Erythroblast (primary cell): ENCODE data around the gene MAPK1.
A peak's percentile ranks its signal among the peaks of the same experiment; 100 is the strongest.

Experiments used
- DNase-seq, 2 experiments: peaks; one replicate each; lab custom pipeline; 2025; lab: John Stamatoyannopoulos, UW
- GATA1 ChIP-seq: IDR thresholded peaks from 2 replicates; pipeline ENCODE4 v1.6.1; 2011; ENCODE audit warnings: low read depth, mild to moderate bottlenecking, control low read depth, low read length, moderate library complexity
- POLR2A ChIP-seq: IDR thresholded peaks from 2 replicates; pipeline ENCODE4 v1.6.1; 2011; ENCODE audit warnings: mild to moderate bottlenecking, low read length

MAPK1 gene

GRCh38 chr22:21778705-21779363 is 88.6 kb downstream of the MAPK1 start:
- DNase-seq = peak in 1 of 2 experiments; percentile 12
- TF ChIP-seq POLR2A (no peak), GATA1 (no peak)

- no peak for DNase-seq
- TF ChIP-seq GATA1 (no peak), POLR2A (no peak)
These were observed 95.8 kb downstream of the MAPK1 start for GRCh38 chr22:21771631-21771976.

DNA sequence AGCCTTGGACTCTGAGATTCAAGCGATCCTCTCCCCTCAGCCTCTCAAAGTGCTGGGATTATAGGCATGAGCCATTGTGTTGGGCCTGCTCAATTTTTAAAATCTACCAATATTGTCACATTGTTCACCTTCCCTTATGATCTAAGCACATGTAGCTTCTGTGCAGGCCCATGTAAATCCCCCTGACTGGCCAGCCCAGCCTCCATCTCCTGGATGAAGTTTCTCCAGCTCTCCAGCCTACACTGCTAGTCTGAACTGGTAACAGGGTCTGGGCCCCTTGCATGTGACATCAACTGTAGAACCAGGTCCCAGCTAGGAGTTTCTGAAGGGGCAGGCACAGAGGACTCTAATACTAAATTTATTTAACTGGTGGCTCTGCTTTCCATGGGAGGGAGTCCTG is 99.0 kb downstream of the MAPK1 start:
- TF ChIP-seq GATA1 (no peak), POLR2A (no peak)
- DNase-seq = no peak

- no peak for TF ChIP-seq POLR2A
- no peak for TF ChIP-seq GATA1
- no peak for DNase-seq
These were observed 100.6 kb downstream of the MAPK1 start for GRCh38 chr22:21766691-21767462.

DNA sequence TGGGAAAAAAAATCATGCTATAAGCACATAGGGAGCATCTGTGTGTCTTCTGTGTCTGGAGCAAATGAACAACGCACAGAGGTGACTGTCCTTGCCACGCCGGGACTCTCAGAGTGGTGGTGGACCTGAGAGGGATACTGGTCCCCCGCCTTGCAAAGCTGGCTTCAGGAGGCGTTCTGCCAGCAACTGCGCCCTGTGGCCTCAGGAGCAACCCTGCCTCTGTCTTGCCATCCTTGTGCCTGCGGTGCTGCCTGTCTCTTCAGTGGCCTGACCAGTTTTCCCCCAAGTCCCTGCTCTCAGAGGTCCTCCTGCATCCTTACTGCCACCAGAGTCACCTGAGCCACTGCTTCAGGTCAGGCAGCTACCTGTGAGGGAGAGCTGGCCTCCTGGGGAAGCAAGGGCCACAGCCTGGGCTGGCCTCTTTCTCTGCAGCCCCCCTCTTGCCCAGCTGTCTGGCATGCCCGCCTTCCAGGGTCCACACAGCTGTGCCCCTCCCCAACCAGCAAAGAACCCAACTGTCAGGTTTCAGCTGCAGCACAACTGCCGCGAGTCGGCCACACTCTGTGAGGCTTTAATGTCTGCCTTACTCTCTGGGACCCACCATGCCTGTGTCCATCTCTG is 101.4 kb downstream of the MAPK1 start:
- DNase-seq = no peak
- TF ChIP-seq GATA1 (no peak), POLR2A (no peak)

- TF ChIP-seq POLR2A (no peak), GATA1 (no peak)
- DNase-seq = no peak
These were observed 103.2 kb downstream of the MAPK1 start for GRCh38 chr22:21764038-21764804.

- DNase-seq = no peak
- TF ChIP-seq POLR2A = no peak
- no peak for TF ChIP-seq GATA1
These were observed 104.5 kb downstream of the MAPK1 start for GRCh38 chr22:21762712-21763581.

- TF ChIP-seq POLR2A (no peak), GATA1 (no peak)
- no peak for DNase-seq
These were observed 105.3 kb downstream of the MAPK1 start for GRCh38 chr22:21761994-21762680.

DNA sequence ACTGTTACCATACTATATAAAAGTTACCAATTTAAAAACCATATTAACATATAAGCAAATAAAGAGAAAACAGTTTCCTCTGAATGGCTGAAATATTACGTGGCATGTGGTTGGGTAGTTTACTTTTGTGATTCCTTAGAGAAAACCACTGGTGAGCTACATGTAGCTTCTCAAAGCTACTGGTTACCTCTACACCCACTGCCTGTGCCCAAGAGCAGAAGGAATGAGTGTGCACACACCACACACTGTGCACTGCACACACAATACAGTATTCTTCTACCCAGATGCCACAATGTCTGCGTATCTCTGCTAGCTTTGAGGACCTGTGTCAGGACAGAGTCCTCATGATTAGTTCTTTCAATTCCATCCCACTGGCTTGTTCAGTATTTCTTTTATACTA is 106.4 kb downstream of the MAPK1 start:
- TF ChIP-seq POLR2A (no peak), GATA1 (no peak)
- DNase-seq = no peak

- TF ChIP-seq POLR2A = no peak
- no peak for TF ChIP-seq GATA1
- no peak for DNase-seq
These were observed 106.8 kb downstream of the MAPK1 start for GRCh38 chr22:21760640-21761039.

GRCh38 chr22:21759646-21760376 is 107.6 kb downstream of the MAPK1 start:
- no peak for TF ChIP-seq GATA1
- no peak for TF ChIP-seq POLR2A

DNA sequence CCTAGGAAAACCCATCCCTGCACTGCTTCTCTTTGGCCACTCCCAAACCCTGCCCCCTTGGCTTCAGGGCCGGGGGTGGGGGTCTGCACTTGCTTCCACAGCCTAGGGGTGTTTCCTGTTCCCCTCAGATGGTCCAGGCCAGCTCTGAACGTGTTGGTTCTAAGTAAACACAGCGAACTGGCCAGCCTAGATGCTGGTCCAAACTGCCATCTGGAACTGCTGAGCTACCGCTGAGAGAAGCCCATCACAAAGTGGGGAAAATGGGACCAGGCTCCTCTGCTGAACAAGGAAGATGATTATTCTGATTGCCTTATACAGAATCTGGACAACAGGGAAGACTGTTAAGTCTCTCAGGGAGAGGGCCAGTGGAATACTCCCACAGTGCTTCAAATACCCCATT is 108.4 kb downstream of the MAPK1 start:
- DNase-seq = no peak
- TF ChIP-seq GATA1 = no peak
- TF ChIP-seq POLR2A = no peak

More at GRCh38 chr22:21759646-21760376, 107.6 kb downstream of the MAPK1 start:
- DNase-seq = no peak
